HL-60/S4 treated with phorbol 12-myristate 13-acetate at 8.2 ng/mL for 4 days and 3 days (cell line): Measurements from ENCODE around the gene NKAIN2.

Experiments used
- in situ Hi-C: fragments of 300-500 bp; cut with MboI; formaldehyde crosslinking; loops from 2 replicates; pipeline ENCODE4 v1.15.0; 2022; ENCODE audit warnings: low sequenced_read_pairs

Gene NKAIN2

DNA sequence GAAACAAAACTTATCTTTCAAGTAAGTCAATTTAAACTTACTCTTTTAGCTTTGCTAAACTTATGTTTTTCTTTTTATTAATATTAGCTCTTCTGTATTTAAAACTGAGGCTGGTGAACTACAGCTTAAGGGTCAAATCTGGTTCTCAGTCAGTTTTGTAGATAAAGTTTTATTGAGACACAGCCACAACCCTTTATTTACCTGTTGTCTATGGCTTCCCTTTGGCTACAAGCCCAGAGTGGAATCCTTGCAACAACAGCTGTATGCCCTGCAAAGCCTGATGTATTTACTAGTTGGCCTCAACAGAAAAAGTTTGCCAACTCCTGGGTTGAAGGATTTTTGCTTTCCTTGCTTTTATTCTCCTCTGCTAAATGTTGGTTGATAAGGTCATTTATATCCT lies 667.1 kb downstream of the NKAIN2 start:
- in situ Hi-C loops = no loop called here

DNA sequence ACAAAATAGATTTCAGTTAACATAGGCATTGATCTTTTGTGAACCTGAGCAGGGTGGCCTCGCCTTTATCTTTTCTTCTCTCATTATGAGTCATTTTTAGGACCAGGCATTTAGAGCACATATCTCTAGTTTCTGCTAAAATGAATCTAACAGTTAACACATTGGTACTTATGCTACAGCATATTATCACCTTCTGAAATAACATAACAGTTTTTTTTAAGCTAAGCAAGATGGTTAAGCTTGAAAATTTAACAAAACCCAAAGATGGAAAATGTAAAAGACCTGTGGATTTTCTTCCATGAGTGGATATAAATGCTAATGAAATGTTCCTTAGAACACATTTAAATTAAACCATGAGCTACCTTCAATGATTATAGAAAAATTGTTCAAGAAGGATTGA lies 671.5 kb downstream of the NKAIN2 start:
- in situ Hi-C loops = no loop called here

GRCh38 chr6:124478906-124479305 lies 675.2 kb downstream of the NKAIN2 start:
- in situ Hi-C loops = no loop called here

GRCh38 chr6:124479991-124480430 lies 676.3 kb downstream of the NKAIN2 start:
- in situ Hi-C loops = no loop called here

DNA sequence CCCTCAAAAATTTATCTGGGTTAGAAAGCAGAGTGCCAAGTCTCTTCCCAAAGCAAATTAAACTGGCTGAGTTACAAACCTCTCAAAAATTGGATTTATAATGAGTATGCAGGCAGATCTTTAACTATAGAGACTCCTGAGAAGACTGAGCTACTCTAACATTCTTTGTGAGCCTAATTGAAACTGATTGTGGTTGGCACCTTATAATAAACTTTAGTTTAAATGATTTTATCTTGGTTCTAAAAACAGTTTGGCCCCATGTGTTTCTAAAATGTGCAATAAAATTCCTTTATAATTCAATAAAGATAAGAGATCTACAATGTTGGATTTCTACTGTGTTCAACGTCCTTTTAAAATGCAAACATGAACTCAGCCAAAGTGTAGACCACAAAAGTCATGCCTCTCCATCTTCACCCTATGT lies 678.4 kb downstream of the NKAIN2 start:
- in situ Hi-C loops = no loop called here

- in situ Hi-C loops = no loop called here
Measured at GRCh38 chr6:124487623-124488431, 684.2 kb downstream of the NKAIN2 start.

DNA sequence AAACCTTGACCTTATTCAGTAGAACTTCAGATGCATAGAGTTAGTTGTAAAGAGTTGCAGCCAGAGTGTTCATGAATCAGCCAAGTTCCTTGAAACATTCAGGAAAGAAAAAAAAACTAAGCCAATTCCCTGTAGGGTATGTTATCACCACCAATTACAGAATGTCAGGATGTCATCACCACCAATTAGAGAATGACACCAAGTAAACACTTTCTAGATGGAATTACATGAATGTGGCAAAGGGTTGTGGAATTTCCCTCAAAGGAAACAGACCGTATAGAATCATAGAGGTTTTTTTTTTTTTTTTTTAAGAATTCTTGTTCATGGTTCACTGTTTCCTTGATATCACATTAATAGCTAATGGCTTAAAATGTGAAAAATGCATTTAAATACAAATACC lies 686.5 kb downstream of the NKAIN2 start:
- in situ Hi-C loops = no loop called here

- in situ Hi-C loops = no loop called here
Measured at GRCh38 chr6:124493259-124493658, 689.6 kb downstream of the NKAIN2 start.

DNA sequence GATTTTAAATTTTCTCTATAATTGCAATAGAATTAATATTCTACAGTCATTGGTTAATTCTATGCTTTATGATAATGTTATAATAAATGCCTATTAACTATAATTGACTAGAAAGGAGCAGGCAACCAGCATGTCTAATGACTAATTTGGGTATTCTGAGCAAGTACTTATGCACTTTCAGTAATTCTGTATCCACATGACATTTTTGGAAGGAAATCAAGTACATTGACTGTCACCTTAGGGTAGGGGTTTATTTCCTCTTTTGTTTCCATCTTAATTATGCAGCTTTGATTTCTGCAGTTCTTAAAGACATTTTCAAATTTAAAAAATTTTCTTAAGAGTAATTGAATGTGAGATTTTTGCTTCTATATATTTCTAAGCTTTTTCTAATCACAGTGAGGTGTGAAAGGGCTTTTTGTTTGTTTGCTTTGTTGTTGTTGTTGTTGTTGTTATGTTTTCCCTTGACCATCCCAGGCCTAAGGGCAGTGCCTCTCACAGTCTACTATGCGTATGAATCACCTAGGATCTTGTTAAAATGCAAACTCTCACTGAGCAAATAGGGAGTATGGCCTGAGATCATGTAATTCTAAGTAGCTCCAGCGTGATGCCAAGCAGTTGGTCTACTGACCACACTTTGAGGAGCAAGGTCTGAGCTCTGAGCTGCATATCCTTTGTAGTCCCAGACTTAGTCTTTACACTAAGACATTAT lies 691.4 kb downstream of the NKAIN2 start:
- in situ Hi-C loops = no loop called here

DNA sequence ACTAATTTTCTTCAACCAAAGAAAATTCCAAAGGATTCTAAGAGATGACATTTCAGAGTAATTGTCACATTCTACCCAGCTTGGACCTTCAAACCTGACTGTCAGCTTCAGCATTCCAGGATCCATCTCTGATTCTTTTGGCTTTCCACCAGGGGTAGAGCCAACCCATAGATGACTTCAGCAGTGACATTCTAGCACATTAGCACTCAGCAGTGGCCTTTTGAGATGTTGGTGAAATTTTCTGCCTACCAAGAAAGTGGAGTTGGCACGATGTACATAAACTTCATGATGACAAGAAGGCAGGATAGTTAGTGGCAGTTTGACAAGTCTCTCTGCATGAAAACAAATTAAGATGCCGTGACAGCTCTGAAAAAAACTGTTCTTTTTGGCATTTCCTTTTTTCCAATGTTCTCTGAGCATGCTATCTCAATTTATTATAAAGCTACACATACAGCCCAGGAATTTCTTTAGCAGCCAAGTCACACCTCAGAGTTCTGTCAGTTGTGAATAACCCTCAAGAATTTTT lies 692.1 kb downstream of the NKAIN2 start:
- in situ Hi-C loops = no loop called here

DNA sequence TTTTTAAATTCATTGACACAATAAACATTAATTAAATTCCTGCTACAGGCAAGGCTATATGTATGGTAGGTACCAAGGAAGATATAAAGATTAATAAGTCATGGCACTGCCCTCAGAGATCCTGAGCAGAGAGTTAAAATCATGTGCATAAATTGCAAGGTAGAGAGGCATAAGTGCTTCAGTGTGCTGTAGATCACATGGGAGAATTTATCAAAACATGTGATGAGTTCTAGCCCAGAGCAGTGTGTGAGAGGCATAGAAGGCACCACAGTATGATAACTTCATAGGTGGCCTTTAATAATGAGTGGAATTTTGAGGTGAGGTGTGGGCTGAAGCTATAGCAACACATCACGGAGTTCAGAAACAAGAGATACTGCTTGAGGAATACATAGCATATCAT lies 692.7 kb downstream of the NKAIN2 start:
- in situ Hi-C loops = no loop called here

- in situ Hi-C loops = no loop called here
Measured at GRCh38 chr6:124512431-124512830, 708.8 kb downstream of the NKAIN2 start.

GRCh38 chr6:124517339-124517738 lies 713.7 kb downstream of the NKAIN2 start:
- in situ Hi-C loops = no loop called here

- in situ Hi-C loops = no loop called here
Measured at GRCh38 chr6:124520514-124520913, 716.8 kb downstream of the NKAIN2 start.

DNA sequence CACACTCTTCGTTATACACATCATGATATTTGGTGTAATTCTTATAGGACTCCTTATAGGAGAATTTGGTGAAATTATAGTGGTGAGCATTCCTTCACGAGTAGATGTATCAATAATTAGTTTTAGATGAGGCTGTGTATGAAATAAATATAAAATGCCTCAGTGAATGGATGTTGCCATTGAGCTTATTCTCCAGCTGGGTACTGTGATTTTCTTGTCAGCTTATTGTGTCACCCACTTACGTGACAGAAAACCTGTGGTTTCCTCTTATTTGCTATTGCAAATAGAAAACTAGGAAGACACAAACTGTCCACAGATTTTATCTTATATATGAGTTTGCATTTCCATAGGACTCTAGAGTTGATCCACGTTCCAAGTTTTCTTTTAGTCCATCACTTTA lies 718.7 kb downstream of the NKAIN2 start:
- in situ Hi-C loops = no loop called here

DNA sequence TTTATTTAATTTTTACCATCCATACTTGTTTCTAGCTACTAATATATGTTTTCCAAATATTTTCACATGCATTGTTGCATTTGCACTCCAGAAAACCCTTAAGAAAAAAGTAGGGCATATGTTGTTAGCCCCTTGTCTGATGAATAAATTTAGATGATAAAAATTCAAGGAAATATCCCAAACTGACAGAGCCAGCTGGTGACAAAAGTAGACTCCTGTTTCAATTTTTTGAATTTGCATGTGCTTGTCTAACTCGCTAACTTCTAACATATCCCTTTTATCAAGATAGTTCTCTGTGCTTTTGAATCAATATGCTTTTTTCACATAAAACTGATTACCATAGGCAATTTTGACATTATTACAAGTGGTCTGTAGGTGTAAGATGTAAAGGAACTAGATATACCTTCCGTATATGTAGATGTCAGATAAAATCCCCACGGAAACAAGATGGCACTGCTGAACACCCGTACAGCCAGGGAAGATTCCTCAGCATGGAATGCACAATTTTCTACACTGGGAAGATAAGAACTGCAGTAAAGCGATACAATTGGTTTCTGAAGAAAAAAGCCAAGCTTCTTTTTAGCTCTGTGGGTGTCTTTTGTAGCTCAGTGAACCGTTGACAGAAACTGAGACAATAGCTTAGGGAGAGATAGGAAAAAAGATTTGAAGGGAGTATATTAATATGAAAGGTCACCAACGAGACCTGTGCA lies 721.0 kb downstream of the NKAIN2 start:
- in situ Hi-C loops = no loop called here

GRCh38 chr6:124530926-124531325 lies 727.3 kb downstream of the NKAIN2 start:
- in situ Hi-C loops = no loop called here

DNA sequence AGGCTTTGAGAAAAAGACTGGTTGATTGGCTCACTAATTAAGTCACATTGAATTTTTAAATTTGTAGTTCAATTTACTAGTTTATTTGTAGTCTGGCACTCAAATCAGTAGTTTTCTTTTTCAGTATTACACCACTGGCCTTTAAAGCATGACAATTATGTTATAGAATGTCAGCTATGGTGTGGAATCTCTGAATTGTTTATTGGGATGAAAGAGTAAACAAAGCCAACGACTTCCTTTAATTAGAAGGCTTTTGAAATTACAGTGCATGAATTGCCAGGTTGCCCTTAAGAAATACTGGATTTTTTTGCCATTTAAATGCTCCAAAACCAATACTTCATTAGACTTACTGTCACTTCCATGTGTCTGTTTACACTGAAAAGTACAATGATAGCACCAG lies 731.6 kb downstream of the NKAIN2 start:
- in situ Hi-C loops = no loop called here

DNA sequence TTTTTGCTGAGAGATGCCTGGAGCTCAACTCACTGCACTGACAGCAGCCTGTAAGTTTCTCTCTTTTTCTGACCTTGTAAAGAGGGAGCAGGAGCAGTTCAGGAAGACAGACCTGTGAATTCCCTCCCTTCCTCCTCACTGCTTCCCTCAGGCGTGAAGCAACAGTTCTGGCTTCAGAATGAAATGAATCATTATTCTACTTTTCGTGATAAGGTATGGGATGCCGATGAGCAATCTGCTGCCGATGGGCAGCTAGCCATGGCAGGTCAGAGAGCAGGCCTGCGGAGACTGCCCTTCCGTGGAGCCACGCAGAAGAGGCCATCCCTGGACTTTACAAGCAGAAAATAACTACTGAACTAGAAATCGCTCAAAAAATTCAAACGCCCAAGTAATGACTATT lies 732.1 kb downstream of the NKAIN2 start:
- in situ Hi-C loops = no loop called here

DNA sequence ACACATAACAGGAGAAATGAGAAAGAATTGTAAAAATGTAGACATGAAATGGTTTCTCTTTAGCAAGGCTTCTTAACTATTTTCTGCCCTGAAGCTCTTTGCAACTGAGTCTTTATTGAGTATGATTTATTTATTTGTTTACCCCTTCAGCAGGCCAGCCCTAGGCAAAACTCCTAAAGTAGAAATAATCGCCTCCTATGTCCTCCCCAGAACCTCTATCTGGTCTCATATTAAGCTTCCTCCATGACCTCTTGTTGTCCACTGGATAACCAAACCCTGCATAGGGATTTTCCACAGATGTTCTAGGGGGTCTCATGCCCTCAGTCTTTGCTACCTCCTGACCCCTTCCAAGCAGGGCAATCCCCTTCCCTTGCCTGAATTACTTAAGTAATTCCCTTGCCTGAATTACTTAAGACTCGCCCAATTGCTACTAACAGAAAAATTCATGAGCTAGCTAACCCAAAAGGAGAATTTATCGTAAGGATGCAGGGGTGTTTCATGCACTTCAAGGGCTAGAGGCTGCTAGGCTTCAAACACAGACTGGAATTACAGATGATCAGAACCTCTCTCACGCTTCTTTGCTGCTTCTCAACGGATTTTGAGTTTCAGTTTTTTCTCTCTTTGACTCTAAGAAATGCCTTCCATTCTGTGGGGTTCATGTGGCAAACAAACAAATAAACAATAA lies 732.6 kb downstream of the NKAIN2 start:
- in situ Hi-C loops = no loop called here

- in situ Hi-C loops = no loop called here
Measured at GRCh38 chr6:124536842-124537191, 733.2 kb downstream of the NKAIN2 start.
